ENCODE measurements around the gene SYNJ1. TPM values are rescaled to one million over a fixed set of nuclear protein-coding genes. Genes with fewer than 3 reads are reported as not detected.
A peak's percentile ranks its signal among the peaks of the same experiment; 100 is the strongest.
"Not testable (repeated sequence)": the region's sequence is repeated elsewhere in the genome, so short reads cannot be mapped to it uniquely, and the experiment has no call there.

SYNJ1 gene
- total RNA-seq, 1 experiment from 2014 or later = 0.46 TPM

DNA sequence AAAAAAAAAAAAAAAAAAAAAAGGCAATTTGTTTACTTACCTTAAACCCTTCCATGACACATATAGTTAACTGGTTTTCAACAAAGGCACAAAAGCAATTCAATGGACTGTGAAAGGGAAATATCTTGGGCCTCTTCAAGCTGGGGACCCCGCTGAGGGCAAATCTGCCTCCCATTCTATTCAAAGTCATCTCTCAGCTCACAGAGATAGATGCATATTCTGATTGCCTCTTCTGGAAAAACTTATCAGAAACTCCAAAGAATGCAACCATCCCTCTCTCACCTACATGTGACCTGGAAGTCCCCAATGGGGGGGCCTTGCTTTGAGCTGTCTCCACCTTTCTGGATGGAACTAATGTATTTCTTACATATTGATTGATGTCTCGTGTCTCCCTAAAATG, 12.1 kb upstream of the SYNJ1 start:
- DNase-seq (ENCODE audit: low spot score) = no peak

DNA sequence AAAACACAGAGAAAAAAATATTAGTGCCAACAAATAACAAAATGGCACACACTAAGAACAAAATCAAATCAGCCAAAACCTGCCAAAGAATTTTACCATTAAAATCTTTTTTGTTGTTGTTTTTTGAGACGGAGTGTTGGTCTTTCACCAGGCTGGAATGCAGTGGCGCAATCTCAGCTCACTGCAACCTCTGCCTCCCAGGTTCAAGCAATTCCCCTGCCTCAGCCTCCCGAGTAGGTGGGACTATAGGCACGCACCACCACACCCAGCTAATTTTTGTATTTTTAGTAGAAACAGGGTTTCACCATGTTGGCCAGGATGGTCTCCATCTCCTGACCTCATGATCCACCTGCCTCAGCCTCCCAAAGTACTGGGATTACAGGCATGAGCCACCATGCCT, 8.3 kb upstream of the SYNJ1 start:
- not testable (repeated sequence) for DNase-seq (ENCODE audit: low spot score)

DNA sequence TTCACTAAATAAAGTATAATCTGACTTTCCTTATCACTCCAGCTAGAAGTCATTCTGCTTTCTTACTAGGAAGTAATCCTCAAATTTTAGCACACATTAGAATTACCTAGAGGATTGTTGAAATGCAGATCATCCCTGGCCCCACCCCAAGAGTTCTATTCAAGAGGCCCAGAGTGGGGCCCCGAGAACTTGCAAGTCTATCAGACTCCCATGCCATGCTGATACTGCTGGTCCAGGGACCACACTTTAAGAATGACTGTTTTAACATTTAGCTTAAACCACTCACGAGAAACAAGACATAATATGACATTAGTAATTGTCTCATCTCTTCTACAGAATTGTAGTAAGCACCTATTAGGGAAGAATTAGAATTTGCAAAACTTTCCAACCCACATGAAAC, 7.7 kb upstream of the SYNJ1 start:
- no peak for DNase-seq (ENCODE audit: low spot score)

GRCh38 chr21:32733990-32734613, 6.3 kb upstream of the SYNJ1 start:
- DNase-seq (ENCODE audit: low spot score) = no peak

- DNase-seq (ENCODE audit: low spot score) = no peak
These were observed 5.5 kb upstream of the SYNJ1 start for GRCh38 chr21:32733356-32733755.

- no peak for DNase-seq (ENCODE audit: low spot score)
These were observed 4.7 kb upstream of the SYNJ1 start for GRCh38 chr21:32732544-32732943.

DNA sequence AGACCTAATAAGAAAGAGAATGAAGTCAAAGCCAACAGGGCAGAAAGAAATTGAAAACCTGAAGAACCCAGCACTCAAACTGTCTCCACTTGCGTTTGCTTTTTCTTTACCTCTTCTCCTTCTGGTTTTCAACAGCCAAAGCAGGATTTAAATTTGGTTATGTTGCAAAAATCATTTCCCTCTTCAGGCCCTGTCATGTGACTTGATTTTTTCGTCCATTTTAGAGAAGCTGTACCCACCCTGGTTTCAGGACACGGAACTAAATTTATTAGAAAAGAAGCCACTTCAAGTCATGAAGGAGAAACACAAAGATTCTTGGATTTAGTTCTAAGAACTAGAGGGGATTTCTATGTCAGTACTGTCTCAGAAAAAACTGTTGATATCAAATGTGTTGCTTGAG, 1.0 kb upstream of the SYNJ1 start:
- no peak for DNase-seq (ENCODE audit: low spot score)

- no peak for DNase-seq (ENCODE audit: low spot score)
These were observed 635 bp upstream of the SYNJ1 start for GRCh38 chr21:32728456-32728839.

GRCh38 chr21:32726839-32727686, 750 bp downstream of the SYNJ1 start:
- peak; percentile 38 for DNase-seq (ENCODE audit: low spot score)

DNA sequence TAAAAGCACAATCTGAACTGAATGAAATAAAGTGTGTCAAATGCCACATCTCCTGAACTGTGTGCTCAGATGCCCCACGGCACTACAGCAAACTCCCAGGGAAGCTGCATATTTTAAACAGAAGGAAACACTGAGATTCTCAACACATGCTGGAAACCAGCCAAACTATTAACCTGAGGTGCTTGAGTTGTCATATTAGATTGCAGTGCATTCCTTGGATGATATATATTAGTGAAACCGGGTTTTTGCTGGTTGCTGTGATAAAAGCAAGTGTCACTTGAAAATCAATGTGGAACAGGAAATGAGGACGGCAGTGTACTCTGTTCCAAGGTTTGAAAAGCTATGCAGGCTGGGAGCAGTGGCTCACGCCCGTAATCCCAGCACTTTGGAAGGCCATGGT, 8.7 kb downstream of the SYNJ1 start:
- DNase-seq (ENCODE audit: low spot score) = peak; percentile 11

DNA sequence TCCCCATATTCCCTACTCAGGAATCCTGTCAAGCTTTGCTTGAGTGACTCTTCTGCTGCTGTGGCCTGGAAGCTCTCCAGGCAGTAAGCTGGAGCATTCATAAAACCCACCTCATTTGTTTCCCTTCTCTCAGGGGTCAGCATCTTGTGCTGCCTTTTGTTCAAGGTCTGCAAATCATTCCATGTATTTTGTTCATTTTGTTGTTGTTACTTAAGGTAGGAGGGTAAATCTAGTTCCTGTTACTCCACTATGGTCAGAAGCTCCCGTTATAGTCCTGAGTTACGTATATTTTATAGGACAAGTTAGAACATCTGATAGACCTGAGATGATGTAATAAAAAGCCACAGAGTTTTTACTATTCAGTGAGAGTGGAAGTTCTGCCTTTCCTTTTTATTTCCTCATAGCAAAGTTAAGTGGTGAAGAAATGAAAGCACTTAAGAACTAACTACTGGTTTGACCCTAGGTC, 9.9 kb downstream of the SYNJ1 start:
- peak; percentile 33 for DNase-seq (ENCODE audit: low spot score)

- DNase-seq (ENCODE audit: low spot score) = no peak
These were observed 11.3 kb downstream of the SYNJ1 start for GRCh38 chr21:32716486-32716885.

- DNase-seq (ENCODE audit: low spot score) = no peak
These were observed 14.1 kb downstream of the SYNJ1 start for GRCh38 chr21:32713726-32714125.

- DNase-seq (ENCODE audit: low spot score) = no peak
These were observed 15.2 kb downstream of the SYNJ1 start for GRCh38 chr21:32712641-32713040.

DNA sequence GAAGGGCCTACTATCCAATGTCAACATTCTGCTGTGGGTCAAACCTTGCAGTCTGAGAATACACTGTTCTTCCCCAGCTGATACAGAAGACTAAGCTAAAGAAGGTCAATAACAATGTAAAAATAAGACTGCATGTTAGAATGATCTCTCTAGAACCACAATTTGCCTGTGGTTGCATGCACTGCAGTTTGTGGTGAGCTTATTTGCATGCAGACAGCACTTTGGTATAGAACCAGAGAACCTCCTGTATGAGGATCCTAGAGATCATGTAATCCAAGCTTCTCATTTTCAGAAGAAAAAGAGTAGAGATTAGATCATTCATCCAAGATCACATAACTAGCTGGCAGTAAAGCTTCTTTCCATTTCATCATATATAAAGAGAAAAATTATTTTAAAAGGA, 15.8 kb downstream of the SYNJ1 start:
- DNase-seq (ENCODE audit: low spot score) = no peak

DNA sequence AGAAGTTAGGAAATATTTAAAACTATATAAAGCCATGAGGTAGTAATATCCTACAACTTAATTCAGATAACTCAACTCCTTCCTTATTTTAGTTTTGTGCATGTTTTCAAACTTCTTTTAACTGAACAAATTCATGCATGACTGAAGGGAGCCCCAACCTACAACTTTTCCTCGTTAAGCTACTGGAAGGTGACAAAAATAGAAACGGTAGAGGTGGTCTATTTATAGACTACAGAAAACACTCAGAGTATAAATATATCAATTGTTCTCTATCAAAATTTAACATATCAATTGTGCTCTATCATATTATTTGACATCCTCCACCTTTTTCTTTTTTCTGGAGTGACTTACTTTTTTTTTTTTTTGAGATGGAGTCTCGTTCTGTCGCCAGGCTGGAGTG, 16.8 kb downstream of the SYNJ1 start:
- no peak for DNase-seq (ENCODE audit: low spot score)

GRCh38 chr21:32710069-32710784, 17.6 kb downstream of the SYNJ1 start:
- DNase-seq (ENCODE audit: low spot score) = no peak

GRCh38 chr21:32708069-32708468, 19.7 kb downstream of the SYNJ1 start:
- no peak for DNase-seq (ENCODE audit: low spot score)

DNA sequence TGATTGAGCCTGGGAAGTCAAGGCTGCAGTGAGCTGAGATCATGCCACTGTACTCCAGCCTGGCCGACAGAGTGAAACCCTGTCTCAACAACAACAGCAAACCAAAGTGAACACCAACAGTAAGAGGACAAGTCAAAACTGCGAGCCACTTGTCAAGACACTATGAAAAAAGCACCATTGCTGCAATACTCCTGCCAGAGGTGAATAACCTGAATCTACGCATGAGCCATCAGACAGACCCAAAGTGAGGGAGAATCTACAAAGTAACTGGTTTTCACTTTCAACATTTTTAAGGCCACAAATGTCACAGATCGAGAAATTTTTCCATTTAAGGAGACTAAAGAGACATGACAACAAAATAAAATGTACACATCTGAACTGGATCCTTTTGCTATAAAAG, 21.9 kb downstream of the SYNJ1 start:
- DNase-seq (ENCODE audit: low spot score) = no peak

- no peak for DNase-seq (ENCODE audit: low spot score)
These were observed 22.7 kb downstream of the SYNJ1 start for GRCh38 chr21:32705139-32705538.

DNA sequence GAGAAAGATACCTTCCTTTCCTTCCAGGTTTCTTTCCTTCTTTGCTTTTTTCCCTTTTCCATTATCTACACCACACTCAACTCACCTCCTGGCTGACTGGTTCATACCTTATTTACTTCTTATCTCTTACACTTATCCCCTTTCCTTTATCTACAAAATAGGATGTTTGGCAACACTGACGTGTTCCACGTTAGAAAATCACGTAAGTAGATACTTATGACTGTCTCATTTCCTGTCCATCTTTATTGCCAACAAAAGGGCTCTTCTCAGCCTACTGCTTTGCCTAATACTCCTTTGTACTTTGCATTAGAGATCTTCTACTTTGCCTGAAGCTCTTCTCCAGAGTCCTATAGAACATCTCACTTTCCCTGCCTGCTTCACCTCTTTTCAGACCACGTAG, 25.1 kb downstream of the SYNJ1 start:
- DNase-seq (ENCODE audit: low spot score) = no peak

GRCh38 chr21:32698971-32699693, 28.7 kb downstream of the SYNJ1 start:
- DNase-seq (ENCODE audit: low spot score) = no peak

Data from HT-29 (cell line).